OCI-LY7 (cell line): ENCODE results near the gene UBA52. TPM values are rescaled to one million over a fixed set of nuclear protein-coding genes. Genes with fewer than 3 reads are reported as not detected.

Experiments
- BruUV-seq: library from RNA; stranded (reverse); fragments of 400-500 nt; replicated peaks from 2 replicates; lab custom pipeline; 2021; lab: Mats Ljungman, UMichigan
- CTCF ChIA-PET: fragments of 300-600 bp; sonication (Branson Sonifier 250); formaldehyde crosslinking; loops from one replicate; lab custom pipeline; 2022; ENCODE audit warnings: antibody characterized with exemption; ENCODE audit not compliant: unreplicated experiment; lab: Charles Lee
- POLR2A ChIA-PET: fragments of 300-600 bp; sonication (Branson Sonifier 250); formaldehyde crosslinking; loops from one replicate; lab custom pipeline; 2022; ENCODE audit warnings: antibody characterized with exemption; lab: Charles Lee
- DNase-seq: peaks from one replicate; pipeline ENCODE4 v3.0.0-alpha.2; 2015; ENCODE audit warnings: low spot score
- H2AFZ ChIP-seq: fragments of 200-600 bp; sonication (generic), shearing (Covaris generic); 2 replicates; pipeline ENCODE4 v1.6.1; 2014; ENCODE audit warnings: mild to moderate bottlenecking, antibody characterized with exemption, low read length, moderate library complexity
- H3K27ac ChIP-seq: fragments of 200-600 bp; sonication (generic); 2 replicates; pipeline ENCODE4 v1.5.1; 2014; ENCODE audit warnings: mixed run types, low read depth, mild to moderate bottlenecking, moderate library complexity, low read length, inconsistent platforms; ENCODE audit not compliant: poor library complexity, severe bottlenecking
- H3K36me3 ChIP-seq: fragments of 200-600 bp; sonication (generic); 2 replicates; pipeline ENCODE4 v1.6.1; 2014; ENCODE audit warnings: mild to moderate bottlenecking, antibody characterized with exemption, low read length, moderate library complexity, mixed read lengths; ENCODE audit not compliant: insufficient read depth
- H3K4me1 ChIP-seq: fragments of 200-600 bp; sonication (generic); 2 replicates; pipeline ENCODE4 v1.5.1; 2014; ENCODE audit warnings: mild to moderate bottlenecking, low read length; ENCODE audit not compliant: insufficient read depth, poor library complexity, severe bottlenecking
- H3K4me2 ChIP-seq: fragments of 200-600 bp; sonication (generic); 2 replicates; pipeline ENCODE4 v1.6.1; 2014; ENCODE audit warnings: mild to moderate bottlenecking, low read length
- H3K4me3 ChIP-seq: fragments of 200-600 bp; sonication (generic); 2 replicates; pipeline ENCODE4 v1.5.1; 2014; ENCODE audit warnings: mild to moderate bottlenecking, low read depth, low read length; ENCODE audit not compliant: poor library complexity, severe bottlenecking
- H3K79me2 ChIP-seq: fragments of 200-600 bp; sonication (generic); 2 replicates; pipeline ENCODE4 v1.6.1; 2016; ENCODE audit warnings: low read depth, mild to moderate bottlenecking, low read length, moderate library complexity, mixed read lengths; ENCODE audit not compliant: insufficient read depth
- H3K9me2 ChIP-seq: fragments of 200-600 bp; sonication (generic); 2 replicates; pipeline ENCODE4 v1.6.1; 2016; ENCODE audit warnings: mild to moderate bottlenecking, low read length, mixed read lengths; ENCODE audit not compliant: insufficient read depth
- H3K9me3 ChIP-seq: fragments of 200-600 bp; sonication (generic); 2 replicates; pipeline ENCODE4 v1.6.1; 2014; ENCODE audit warnings: mild to moderate bottlenecking, mixed run types, low read length, mixed read lengths
- H4K20me1 ChIP-seq: fragments of 200-600 bp; sonication (generic); 2 replicates; pipeline ENCODE4 v1.6.1; 2014; ENCODE audit warnings: mild to moderate bottlenecking, antibody characterized with exemption, low read length, moderate library complexity, mixed read lengths; ENCODE audit not compliant: insufficient read depth
- CTCF ChIP-seq: fragments of 200-600 bp; sonication (generic); conservative IDR thresholded peaks from 2 replicates; pipeline ENCODE4 v1.5.1; 2014; ENCODE audit warnings: mild to moderate bottlenecking, antibody characterized with exemption, low read length, moderate library complexity, mixed read lengths
- EZH2phosphoT487 ChIP-seq: fragments of 200-600 bp; sonication (generic); IDR thresholded peaks from 2 replicates; pipeline ENCODE4 v1.6.1; 2018; ENCODE audit warnings: low read depth, borderline replicate concordance, mild to moderate bottlenecking, mixed run types, antibody characterized with exemption, low read length, moderate library complexity, mixed read lengths
- intact Hi-C: fragments of 100-400 bp; cut with micrococcal nuclease; formaldehyde crosslinking; loops from one replicate; pipeline ENCODE4 v1.10.0; 2022; ENCODE audit not compliant: unreplicated experiment
- total RNA-seq, 2 experiments: library from RNA; depleted of rRNA in 1 of 2; stranded (reverse); fragments of >200 nt in 1 of 2; shearing (Covaris generic) in 1 of 2; gene quantifications; 2 replicates each; pipeline ENCODE4 v1.2.3, GENCODE V29; 2014 to 2022

UBA52 gene
- total RNA-seq, 2 experiments from 2014 or later = 1,496 to 1,580 TPM

- peak; percentile 46 for TF ChIP-seq CTCF
- TF ChIP-seq EZH2phosphoT487 = no peak
- intact Hi-C loops = loop anchor here (5.0 kb wide), 2 partner anchors 114 to 246 kb away; partner anchors contain the start of gene UPF1
- H3K4me1 ChIP-seq = peaks cover 41% of the 10 kb centered on the region
- peaks cover 9% of the 10 kb centered on the region; the same call in 1 of the 2 replicates for H3K36me3 ChIP-seq
- peak overlapping the region; percentile 22 for H3K27ac ChIP-seq
- H3K9me3 ChIP-seq = no peaks in the 10 kb centered on the region
- POLR2A ChIA-PET = interaction anchor here (0.6 to 4.9 kb wide), 3 partner anchors 14 to 741 kb away, joined by 3 to 23 read pairs (median 5); partner anchors contain the start of gene UBA52
- H3K9me2 ChIP-seq = no peaks in the 10 kb centered on the region
- peak overlapping the region; percentile 45; the same call in 1 of the 2 replicates for H2AFZ ChIP-seq
- H3K4me3 ChIP-seq = no peak overlapping the region
- DNase-seq = peak; percentile 62
- H3K4me2 ChIP-seq = peak overlapping the region; percentile 3; the same call in 1 of the 2 replicates
- no peaks in the 10 kb centered on the region for H4K20me1 ChIP-seq
- no TSS peak for BruUV-seq
- H3K79me2 ChIP-seq = peaks cover 10% of the 10 kb centered on the region
- CTCF ChIA-PET = interaction anchor here (1.0 kb wide), 1 partner anchor 67 kb away, joined by 3 read pairs; no protein-coding TSS in a partner anchor
These were observed 14.6 kb downstream of the UBA52 start for GRCh38 chr19:18586306-18586705.

DNA sequence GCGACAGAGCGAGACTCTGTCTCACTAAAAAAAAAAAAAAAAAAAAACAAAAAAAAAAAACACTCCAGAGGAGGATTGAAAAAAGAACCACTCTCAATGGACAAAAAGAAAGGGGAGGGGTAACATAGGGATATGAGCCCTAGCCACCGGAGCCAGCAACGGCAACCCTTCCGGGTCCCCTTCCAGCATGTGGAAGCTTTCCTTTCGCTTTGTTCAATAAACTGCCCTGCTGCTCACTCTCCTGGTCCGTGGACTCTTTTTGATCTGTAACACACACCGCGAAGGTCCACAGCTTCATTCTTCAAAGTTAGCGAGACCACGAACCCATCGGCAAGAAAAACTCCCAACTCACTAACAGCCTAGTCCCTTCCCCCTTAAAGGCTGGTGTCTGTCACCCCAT, 15.9 kb downstream of the UBA52 start:
- peaks cover 10% of the 10 kb centered on the region for H3K79me2 ChIP-seq
- H3K9me2 ChIP-seq = no peaks in the 10 kb centered on the region
- peak overlapping the region; percentile 68 for H3K4me3 ChIP-seq
- H2AFZ ChIP-seq = peak overlapping the region; percentile 80; the same call in 1 of the 2 replicates
- intact Hi-C loops = loop anchor here (5.0 kb wide), 2 partner anchors 115 to 245 kb away; partner anchors contain the start of gene UPF1
- CTCF ChIA-PET = interaction anchor here (0.5 kb wide), 1 partner anchor 114 kb away, joined by 8 read pairs; no protein-coding TSS in a partner anchor
- POLR2A ChIA-PET = interaction anchor here (0.5 to 4.9 kb wide), 5 partner anchors 15 to 123 kb away, joined by 3 to 23 read pairs (median 10); partner anchors contain the start of genes KXD1 and UBA52
- peaks cover 41% of the 10 kb centered on the region for H3K4me1 ChIP-seq
- peak overlapping the region; percentile 68 for H3K4me2 ChIP-seq
- DNase-seq = no peak
- peak overlapping the region; percentile 70 for H3K27ac ChIP-seq
- no peaks in the 10 kb centered on the region for H4K20me1 ChIP-seq
- BruUV-seq = no TSS peak
- no peak for TF ChIP-seq CTCF
- TF ChIP-seq EZH2phosphoT487 = no peak
- peaks cover 17% of the 10 kb centered on the region; the same call in 1 of the 2 replicates for H3K36me3 ChIP-seq
- no peaks in the 10 kb centered on the region for H3K9me3 ChIP-seq
